C4-2B (cell line): Measurements from ENCODE around the gene CREM.
"Not testable (repeated sequence)": the region's sequence is repeated elsewhere in the genome, so short reads cannot be mapped to it uniquely, and the experiment has no call there.

ENCODE experiments used
- H3K27ac ChIP-seq: fragments of 450-650 bp; 2 replicates; pipeline ENCODE4 v1.5.1; 2017
- CTCF ChIP-seq: fragments of 450-650 bp; conservative IDR thresholded peaks from 2 replicates; pipeline ENCODE4 v1.5.1; 2017; ENCODE audit warnings: mild to moderate bottlenecking
- ZFX ChIP-seq: fragments of 450-650 bp; IDR thresholded peaks from 2 replicates; pipeline ENCODE4 v1.6.1; 2017

Gene CREM

DNA sequence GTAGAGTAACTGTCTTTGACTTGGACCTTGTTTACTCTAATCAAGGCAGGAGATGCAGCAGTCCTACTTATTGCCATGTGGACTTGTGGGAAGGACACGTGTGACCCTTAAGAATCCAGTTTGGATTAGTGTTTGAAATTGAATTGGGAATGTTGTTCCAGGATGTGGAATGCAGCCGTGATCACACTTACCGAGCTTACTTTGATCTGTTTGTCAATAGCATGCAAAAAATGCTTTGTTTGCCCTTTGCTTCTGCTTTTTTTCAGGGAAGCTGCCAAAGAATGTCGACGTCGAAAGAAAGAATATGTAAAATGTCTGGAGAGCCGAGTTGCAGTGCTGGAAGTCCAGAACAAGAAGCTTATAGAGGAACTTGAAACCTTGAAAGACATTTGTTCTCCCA, 84.7 kb downstream of the CREM start:
- TF ChIP-seq CTCF (no peak), ZFX (no peak)
- no peak overlapping the region for H3K27ac ChIP-seq

DNA sequence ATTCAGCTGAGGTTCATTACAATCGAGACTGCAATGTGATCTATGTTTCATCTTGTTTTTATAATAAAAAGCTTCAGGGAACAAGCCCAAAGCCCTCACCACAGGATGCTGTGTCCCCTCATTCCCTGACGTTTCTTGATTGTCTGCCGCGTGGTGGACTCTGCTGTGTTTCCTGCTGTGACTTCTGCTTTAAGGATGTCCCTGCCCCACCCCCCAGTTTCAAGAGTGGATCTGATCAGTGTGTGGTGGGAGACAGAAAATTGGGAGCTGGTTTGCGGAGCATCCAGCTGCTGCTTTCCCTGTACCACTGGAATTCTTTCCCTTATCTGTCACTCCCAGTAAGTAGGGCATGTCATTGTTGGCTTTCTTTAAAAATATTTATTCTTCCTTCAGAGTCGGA, 86.2 kb downstream of the CREM start:
- no peak overlapping the region for H3K27ac ChIP-seq
- TF ChIP-seq CTCF (no peak), ZFX (no peak)

GRCh38 chr10:35213699-35214098, 87.1 kb downstream of the CREM start:
- no peak overlapping the region for H3K27ac ChIP-seq
- no peak for TF ChIP-seq CTCF
- no peak for TF ChIP-seq ZFX

GRCh38 chr10:35214607-35215020, 88.0 kb downstream of the CREM start:
- TF ChIP-seq CTCF (no peak), ZFX (no peak)
- H3K27ac ChIP-seq = no peak overlapping the region

DNA sequence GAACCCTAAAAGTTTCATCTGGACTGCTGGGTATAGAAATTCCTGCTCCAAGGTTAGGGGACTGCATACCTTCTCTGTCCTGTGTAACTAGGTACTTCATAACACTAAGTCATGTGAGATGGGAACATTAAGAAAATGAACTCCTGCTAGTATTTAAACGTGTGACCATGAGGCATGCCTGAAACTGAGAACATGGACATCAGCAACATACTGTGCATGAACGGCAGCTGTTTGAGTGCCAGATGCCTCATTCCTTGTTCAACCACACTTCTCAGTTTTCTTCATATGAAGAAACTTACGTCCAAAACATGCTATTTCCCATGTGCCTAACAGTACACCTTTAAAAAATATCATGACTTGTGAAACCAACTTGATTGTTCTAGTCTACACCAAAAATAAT, 88.5 kb downstream of the CREM start:
- TF ChIP-seq ZFX (no peak), CTCF (no peak)
- no peak overlapping the region for H3K27ac ChIP-seq

DNA sequence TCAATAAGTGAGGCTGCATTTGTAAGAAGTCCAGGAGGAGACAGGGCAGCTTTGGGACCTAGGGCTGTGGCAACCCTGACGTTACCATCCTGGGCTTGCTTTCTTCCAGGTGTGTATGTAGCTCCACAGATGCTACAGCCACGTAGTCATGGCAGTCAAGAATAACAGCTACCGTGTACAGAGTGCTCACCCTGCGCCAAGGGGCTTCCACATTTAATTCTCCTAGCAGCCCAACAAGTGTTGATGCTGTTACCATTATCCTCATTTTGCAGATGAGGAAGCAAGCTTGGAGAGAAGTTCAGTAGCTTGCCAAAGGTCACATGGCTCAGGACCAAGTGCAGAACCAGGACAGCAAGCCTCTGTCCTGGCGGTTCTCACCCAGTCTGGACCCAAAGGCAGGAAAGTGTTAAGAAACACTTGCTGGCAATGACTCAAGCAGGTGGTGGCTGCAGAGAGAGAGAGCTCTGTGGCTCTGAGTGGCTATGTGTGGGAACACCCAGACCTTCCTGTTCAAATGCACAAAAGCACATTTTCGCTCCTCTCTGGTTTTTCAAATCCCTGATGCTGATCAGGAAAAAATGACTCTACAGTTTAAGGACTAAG, 89.8 kb downstream of the CREM start:
- TF ChIP-seq CTCF (no peak), ZFX (no peak)

DNA sequence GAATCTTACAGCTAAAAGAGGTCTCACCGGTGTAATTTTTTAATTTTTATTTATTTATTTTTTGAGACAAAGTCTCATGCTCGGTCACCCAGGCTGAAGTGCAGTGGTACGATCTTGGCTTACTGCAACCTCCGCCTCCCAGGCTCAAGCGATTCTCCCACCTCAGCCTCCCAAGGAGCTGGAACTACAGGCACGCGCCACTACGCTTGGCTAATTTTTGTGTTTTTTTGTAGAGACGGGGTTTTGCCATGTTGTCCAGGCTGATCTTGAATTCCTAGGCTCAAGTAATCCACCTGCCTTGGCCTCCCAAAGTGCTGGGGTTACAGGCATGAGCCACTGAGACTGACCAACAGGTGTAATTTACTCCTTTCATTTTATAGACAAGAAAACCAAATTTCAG, 90.3 kb downstream of the CREM start:
- H3K27ac ChIP-seq = not testable (repeated sequence)

More for the DNA sequence above, 89.8 kb downstream of the CREM start:
- no peak overlapping the region for H3K27ac ChIP-seq

DNA sequence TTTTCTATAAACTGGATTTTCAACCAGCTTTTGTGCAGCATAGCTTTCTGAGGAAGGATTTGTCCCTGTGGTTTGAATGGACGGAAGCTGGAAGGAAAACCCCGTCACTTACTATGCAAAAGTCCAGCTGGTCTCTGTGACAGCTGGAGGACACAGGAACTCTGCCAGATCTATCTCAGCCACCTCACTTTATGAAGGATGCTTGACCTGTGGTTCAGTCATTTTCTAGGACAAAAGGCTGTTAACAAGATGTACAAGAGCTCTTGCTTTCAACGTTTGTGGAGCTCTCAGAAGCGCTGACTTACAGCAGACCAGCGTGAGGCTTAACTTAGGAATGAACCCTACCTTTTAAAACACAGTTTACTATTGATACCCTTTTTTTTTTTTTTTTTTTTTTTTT, 90.8 kb downstream of the CREM start:
- TF ChIP-seq ZFX (no peak), CTCF (no peak)

More for the DNA sequence above, 90.8 kb downstream of the CREM start:
- no peak overlapping the region for H3K27ac ChIP-seq
